ENCODE measurements around the gene WDTC1. TPM values are rescaled to one million over a fixed set of nuclear protein-coding genes. Genes with fewer than 3 reads are reported as not detected.

The WDTC1 gene
- total and polyA plus RNA-seq, 3 donors from 2014 or later: 61.4 to 142 (median 69.5) TPM

DNA sequence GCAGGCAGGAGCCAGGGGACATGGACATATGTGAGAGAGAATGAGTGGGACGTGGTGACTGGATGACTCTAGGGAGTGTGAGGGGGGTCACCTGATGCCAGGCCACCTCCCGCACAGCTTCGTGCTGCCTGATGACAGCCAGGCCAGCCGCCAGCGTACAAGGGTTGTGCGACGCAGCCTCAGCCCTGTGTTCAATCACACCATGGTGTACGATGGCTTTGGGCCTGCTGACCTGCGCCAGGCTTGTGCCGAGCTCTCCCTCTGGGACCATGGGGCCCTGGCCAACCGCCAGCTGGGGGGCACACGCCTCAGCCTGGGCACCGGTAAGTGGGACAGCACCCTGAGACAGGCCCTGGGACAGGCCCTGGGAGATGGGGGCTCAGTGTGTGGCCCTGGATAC lies 118.7 kb downstream of the WDTC1 start:
- Histone ChIP-seq H3K27me3 (no peaks in the 10 kb centered on the region), H3K9me3 (no peaks in the 10 kb centered on the region), H3K36me3 (ENCODE audit: low read depth, missing control alignments) (no peaks in the 10 kb centered on the region), H3K4me3 (no peak overlapping the region), H3K27ac (no peak overlapping the region), H3K4me1 (peaks cover 8% of the 10 kb centered on the region)
- TF ChIP-seq, protein P1, sequence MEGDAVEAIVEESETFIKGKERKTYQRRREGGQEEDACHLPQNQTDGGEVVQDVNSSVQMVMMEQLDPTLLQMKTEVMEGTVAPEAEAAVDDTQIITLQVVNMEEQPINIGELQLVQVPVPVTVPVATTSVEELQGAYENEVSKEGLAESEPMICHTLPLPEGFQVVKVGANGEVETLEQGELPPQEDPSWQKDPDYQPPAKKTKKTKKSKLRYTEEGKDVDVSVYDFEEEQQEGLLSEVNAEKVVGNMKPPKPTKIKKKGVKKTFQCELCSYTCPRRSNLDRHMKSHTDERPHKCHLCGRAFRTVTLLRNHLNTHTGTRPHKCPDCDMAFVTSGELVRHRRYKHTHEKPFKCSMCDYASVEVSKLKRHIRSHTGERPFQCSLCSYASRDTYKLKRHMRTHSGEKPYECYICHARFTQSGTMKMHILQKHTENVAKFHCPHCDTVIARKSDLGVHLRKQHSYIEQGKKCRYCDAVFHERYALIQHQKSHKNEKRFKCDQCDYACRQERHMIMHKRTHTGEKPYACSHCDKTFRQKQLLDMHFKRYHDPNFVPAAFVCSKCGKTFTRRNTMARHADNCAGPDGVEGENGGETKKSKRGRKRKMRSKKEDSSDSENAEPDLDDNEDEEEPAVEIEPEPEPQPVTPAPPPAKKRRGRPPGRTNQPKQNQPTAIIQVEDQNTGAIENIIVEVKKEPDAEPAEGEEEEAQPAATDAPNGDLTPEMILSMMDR (IDR thresholded peaks at IDR 0.05): no peak
- no peak for TF ChIP-seq POLR2A (IDR thresholded peaks at IDR 0.05)
- no peak for DNase-seq
- 80 to 89% methylated on average over 1 to 13 of the region's 13 CpGs for WGBS, 2 donors
- intact Hi-C loops (cut with DNase I; ENCODE audit: low total_unique reads): no loop called here

DNA sequence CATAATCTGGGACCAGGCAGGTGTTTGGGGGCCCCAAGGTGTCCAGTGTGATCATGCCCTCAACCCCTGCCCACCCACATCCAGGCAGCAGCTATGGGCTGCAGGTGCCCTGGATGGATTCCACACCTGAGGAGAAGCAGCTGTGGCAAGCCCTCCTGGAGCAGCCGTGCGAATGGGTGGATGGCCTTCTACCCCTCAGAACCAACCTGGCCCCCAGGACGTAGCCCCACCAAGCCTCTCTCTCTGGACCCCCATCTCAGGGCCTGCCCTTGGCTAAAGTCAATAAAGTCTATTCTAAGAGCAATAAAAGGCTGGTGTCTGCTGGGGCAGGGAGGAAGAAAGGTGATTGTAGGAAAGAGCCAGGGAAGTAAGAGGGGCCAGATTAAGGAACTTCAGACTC lies 119.2 kb downstream of the WDTC1 start:
- Histone ChIP-seq H3K4me1 (peaks cover 8% of the 10 kb centered on the region), H3K4me3 (no peak overlapping the region), H3K27me3 (no peaks in the 10 kb centered on the region), H3K36me3 (ENCODE audit: low read depth, missing control alignments) (no peaks in the 10 kb centered on the region), H3K9me3 (no peaks in the 10 kb centered on the region), H3K27ac (no peak overlapping the region)
- TF ChIP-seq, protein P1 (IDR thresholded peaks at IDR 0.05): no peak
- no peak for TF ChIP-seq POLR2A (IDR thresholded peaks at IDR 0.05)
- DNase-seq: no peak
- intact Hi-C loops (cut with DNase I; ENCODE audit: low total_unique reads): no loop called here
- WGBS, 2 donors: 93 to 97% methylated on average over 3 of the region's 3 CpGs

DNA sequence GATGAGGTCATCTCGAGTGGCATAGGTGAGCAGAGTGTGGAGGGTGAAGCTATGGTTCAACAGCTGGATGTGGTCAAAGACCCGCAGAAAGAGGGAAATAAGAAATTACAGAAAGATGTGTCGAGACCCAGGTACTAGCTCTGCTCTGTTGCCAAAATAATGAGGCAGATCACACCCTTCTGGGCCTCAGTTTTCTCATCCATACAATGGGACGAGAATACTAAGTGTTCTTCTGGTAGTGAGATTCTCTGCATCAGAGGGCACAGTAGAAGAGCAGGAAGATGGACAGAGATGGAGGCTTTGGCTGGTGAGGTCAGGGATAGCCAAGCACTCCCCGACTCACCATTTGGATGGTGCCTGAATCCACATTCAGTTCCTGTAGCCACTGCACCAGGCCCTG lies 121.3 kb downstream of the WDTC1 start:
- 91% methylated on average over 5 of the region's 5 CpGs for WGBS, 2 donors
- H3K27ac ChIP-seq: no peak overlapping the region
- H3K9me3 ChIP-seq: no peaks in the 10 kb centered on the region
- no peaks in the 10 kb centered on the region for H3K36me3 ChIP-seq (ENCODE audit: low read depth, missing control alignments)
- no peak overlapping the region for H3K4me3 ChIP-seq
- no peaks in the 10 kb centered on the region for H3K27me3 ChIP-seq
- no peaks in the 10 kb centered on the region for H3K4me1 ChIP-seq
- intact Hi-C loops (cut with DNase I; ENCODE audit: low total_unique reads): no loop called here
- TF ChIP-seq, protein P1 (IDR thresholded peaks at IDR 0.05): no peak
- TF ChIP-seq POLR2A (IDR thresholded peaks at IDR 0.05): no peak
- no peak for DNase-seq

DNA sequence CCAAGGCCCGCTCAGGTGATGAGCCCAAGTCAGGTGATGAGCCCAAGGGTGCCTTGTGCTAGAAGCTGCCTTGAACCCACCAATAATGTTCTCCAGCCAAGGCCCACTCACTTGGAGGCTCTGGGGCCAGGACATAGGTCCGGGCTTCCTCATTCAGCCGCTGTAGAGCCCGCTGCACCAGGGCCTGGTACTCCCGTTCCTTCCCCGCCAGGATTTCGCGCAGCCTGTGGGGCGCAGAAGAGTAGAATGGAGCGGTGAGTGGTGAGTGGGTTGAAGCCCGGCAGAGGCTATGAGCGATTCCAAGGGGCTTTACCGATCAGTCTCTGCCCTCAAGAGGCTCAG lies 121.8 kb downstream of the WDTC1 start:
- 70 to 87% methylated on average over 10 to 13 of the region's 13 CpGs for WGBS, 2 donors
- H3K9me3 ChIP-seq: no peaks in the 10 kb centered on the region
- peak overlapping the region in 1 of 2 donors; percentile 10 for H3K4me3 ChIP-seq
- H3K4me1 ChIP-seq: no peaks in the 10 kb centered on the region
- no peak overlapping the region for H3K27ac ChIP-seq
- no peaks in the 10 kb centered on the region for H3K27me3 ChIP-seq
- no peak for TF ChIP-seq POLR2A (IDR thresholded peaks at IDR 0.05)
- TF ChIP-seq, protein P1 (IDR thresholded peaks at IDR 0.05): no peak
- intact Hi-C loops (cut with DNase I; ENCODE audit: low total_unique reads): no loop called here
- no peaks in the 10 kb centered on the region for H3K36me3 ChIP-seq (ENCODE audit: low read depth, missing control alignments)
- DNase-seq: no peak

DNA sequence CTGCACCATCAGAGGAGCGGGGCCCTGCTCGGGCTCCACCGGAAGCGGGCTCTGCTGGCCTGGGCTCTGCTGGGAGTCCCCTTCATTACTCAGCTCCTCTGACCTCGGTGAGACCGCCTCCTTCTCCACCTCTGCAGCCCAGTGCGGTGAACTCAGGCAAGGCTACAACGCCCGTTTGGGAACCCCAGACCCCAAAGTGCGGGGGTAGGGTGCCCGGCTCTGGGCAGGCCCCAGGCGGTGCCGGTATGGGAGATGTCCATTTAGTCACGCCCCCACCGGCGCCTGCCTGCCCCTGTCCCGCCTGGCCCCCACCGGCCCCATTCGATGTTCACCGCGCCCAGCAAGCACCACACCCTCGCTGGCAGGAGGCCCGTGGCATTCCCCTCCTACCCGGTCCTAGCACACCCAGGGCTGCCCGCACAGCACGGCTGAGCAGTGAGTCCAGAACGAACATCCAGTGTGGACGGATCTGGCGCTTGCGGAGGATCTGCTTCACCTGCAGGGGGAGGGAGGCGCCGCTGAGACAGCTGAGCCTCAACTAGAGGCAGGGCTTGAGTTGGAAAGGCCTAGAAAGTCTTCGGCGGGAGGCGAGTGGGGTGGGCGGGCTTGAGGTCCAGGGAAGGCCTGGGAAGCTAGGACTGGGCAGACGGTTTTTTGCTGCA lies 122.3 kb downstream of the WDTC1 start:
- no peaks in the 10 kb centered on the region for H3K4me1 ChIP-seq
- H3K4me3 ChIP-seq: peak overlapping the region in 1 of 2 donors; percentile 10
- H3K9me3 ChIP-seq: no peaks in the 10 kb centered on the region
- 46 to 58% methylated on average over 31 to 34 of the region's 37 CpGs for WGBS, 2 donors
- H3K27me3 ChIP-seq: no peaks in the 10 kb centered on the region
- intact Hi-C loops (cut with DNase I; ENCODE audit: low total_unique reads): no loop called here
- no peak for TF ChIP-seq POLR2A (IDR thresholded peaks at IDR 0.05)
- no peak overlapping the region for H3K27ac ChIP-seq
- DNase-seq: no peak
- no peaks in the 10 kb centered on the region for H3K36me3 ChIP-seq (ENCODE audit: low read depth, missing control alignments)
